K562 (cell line): ENCODE measurements around the gene ERBB4. TPM values are rescaled to one million over a fixed set of nuclear protein-coding genes. Genes with fewer than 3 reads are reported as not detected.

Experiments
- ATAC-seq: fragments of 200-7000 bp; cut with Tn5 transposase; 3 replicates; pipeline ENCODE4 v1.9.1; 2020; ENCODE audit warnings: moderate library complexity
- BruUV-seq: library from RNA; stranded (reverse); fragments of 400-500 nt; replicated peaks from 2 replicates; lab custom pipeline; 2021; lab: Mats Ljungman, UMichigan
- CTCF ChIA-PET: fragments of 300-600 bp; formaldehyde crosslinking; extraction: SDS; loops from one replicate; lab custom pipeline; 2021; ENCODE audit warnings: low intra/inter-chr PET ratio; lab: Yijun Ruan, JAX
- POLR2A ChIA-PET: fragments of 300-600, 350-650 bp; sonication (Branson Sonifier 250); formaldehyde crosslinking; extraction: SDS; loops from one replicate; lab custom pipeline; 2021; ENCODE audit warnings: antibody characterized with exemption, inconsistent platforms; lab: Yijun Ruan, JAX
- DNase-seq, 4 experiments: peaks; one replicate each; pipeline versions ENCODE4 v3.0.0 to v3.0.0-alpha.2; 2011 to 2018; ENCODE audit warnings: low spot score in 3 of 4, mixed read lengths in 3 of 4; ENCODE audit errors: extremely low read depth in 1 of 4
- FAIRE-seq: peaks from 2 replicates; lab custom pipeline; 2011; peaks lifted over from hg19 to GRCh38; lab: Jason Lieb, UNC
- H2AFZ ChIP-seq: 2 replicates; pipeline ENCODE4 v1.6.0; 2011; ENCODE audit warnings: low read depth, low read length, control low read depth, inconsistent platforms
- H3K27ac ChIP-seq: fragments of 200-600 bp; 3 replicates; pipeline ENCODE4 v1.8.0; 2011; ENCODE audit warnings: low read depth, mild to moderate bottlenecking, control low read depth, inconsistent platforms, low read length, moderate library complexity, mixed read lengths; ENCODE audit errors: extremely low read depth
- H3K27me3 ChIP-seq, 2 experiments: fragments of 300-600 bp in 1 of 2; 2 replicates in 1 of 2; 3 replicates in 1 of 2; pipeline versions ENCODE4 v1.6.0 to v1.8.0; 2011; ENCODE audit warnings: inconsistent platforms in 2 of 2, low read length in 2 of 2, mild to moderate bottlenecking in 1 of 2, mixed read lengths in 1 of 2, moderate library complexity in 1 of 2; ENCODE audit not compliant: control insufficient read depth in 2 of 2, insufficient read depth in 2 of 2
- H3K36me3 ChIP-seq: fragments of 300-600 bp; 3 replicates; pipeline ENCODE4 v1.8.0; 2011; ENCODE audit warnings: mild to moderate bottlenecking, low read length, inconsistent platforms; ENCODE audit not compliant: control insufficient read depth, insufficient read depth
- H3K4me1 ChIP-seq, 2 experiments: fragments of 200-600 bp in 1 of 2; replicated peaks in 1 of 2; 2 replicates in 1 of 2; 3 replicates in 1 of 2; pipeline versions ENCODE4 v1.5.1 to v1.8.0; 2011; ENCODE audit warnings: inconsistent platforms in 2 of 2, low read length in 2 of 2, mild to moderate bottlenecking in 1 of 2, mixed read lengths in 1 of 2, moderate library complexity in 1 of 2; ENCODE audit not compliant: control insufficient read depth in 2 of 2, insufficient read depth in 2 of 2
- H3K4me2 ChIP-seq: 2 replicates; pipeline ENCODE4 v1.6.1; 2011; ENCODE audit warnings: low read length, control low read depth, inconsistent platforms, mixed read lengths; ENCODE audit not compliant: insufficient read depth
- H3K4me3 ChIP-seq: fragments of 200-600 bp; sonication (generic), shearing (Covaris generic); 2 replicates; pipeline ENCODE4 v1.5.1; 2016; ENCODE audit warnings: control low read depth, inconsistent platforms
- H3K79me2 ChIP-seq: fragments of 200-600 bp; 3 replicates; pipeline ENCODE4 v1.8.0; 2011; ENCODE audit warnings: low read length, inconsistent platforms; ENCODE audit not compliant: control insufficient read depth, insufficient read depth
- H3K9ac ChIP-seq, 2 experiments: 2 replicates each; pipeline versions ENCODE4 v1.6.0 to v1.6.1; 2011; ENCODE audit warnings: low read depth in 2 of 2, low read length in 2 of 2, control low read depth in 1 of 2, inconsistent platforms in 1 of 2, mild to moderate bottlenecking in 1 of 2, mixed read lengths in 1 of 2; ENCODE audit not compliant: insufficient read depth in 1 of 2
- H3K9me1 ChIP-seq: one replicate; pipeline ENCODE4 v1.6.0; 2011; ENCODE audit warnings: inconsistent platforms, mild to moderate bottlenecking, low read length, moderate library complexity; ENCODE audit not compliant: control insufficient read depth, insufficient read depth
- H3K9me3 ChIP-seq: replicated peaks from 2 replicates; pipeline ENCODE4 v1.5.1; 2011; ENCODE audit warnings: low read depth, low read length, inconsistent platforms; ENCODE audit not compliant: control insufficient read depth, insufficient read depth
- H4K20me1 ChIP-seq: replicated peaks from 2 replicates; pipeline ENCODE4 v1.6.1; 2011; ENCODE audit warnings: low read length, inconsistent platforms, mixed read lengths; ENCODE audit not compliant: control insufficient read depth, insufficient read depth
- CHAMP1 ChIP-seq: fragments of 450-650 bp; IDR thresholded peaks from 2 replicates; pipeline ENCODE4 v1.6.1; 2016; ENCODE audit warnings: mild to moderate bottlenecking
- CLOCK ChIP-seq: fragments of 250-450 bp; sonication (Bioruptor Pico); IDR thresholded peaks from 2 replicates; pipeline ENCODE4 v1.4.0; 2020; ENCODE audit warnings: mild to moderate bottlenecking, moderate library complexity, borderline replicate concordance
- COPS2 ChIP-seq: fragments of 450-650 bp; conservative IDR thresholded peaks from 2 replicates; pipeline ENCODE4 v1.6.1; 2016; ENCODE audit warnings: mild to moderate bottlenecking, moderate library complexity
- HDAC8 ChIP-seq: fragments of 450-650 bp; IDR thresholded peaks from 2 replicates; pipeline ENCODE4 v1.6.1; 2016; ENCODE audit warnings: mild to moderate bottlenecking, missing genetic modification characterization, moderate library complexity, missing compliant biosample characterization
- HEY1 ChIP-seq: fragments of 250-450 bp; sonication (Bioruptor Pico); IDR thresholded peaks from 2 replicates; pipeline ENCODE4 v1.5.0; 2020; ENCODE audit warnings: mild to moderate bottlenecking, moderate library complexity, borderline replicate concordance
- HIVEP1 ChIP-seq: fragments of 250-450 bp; sonication (Bioruptor Pico); IDR thresholded peaks from 2 replicates; pipeline ENCODE4 v1.4.0; 2020; ENCODE audit warnings: mild to moderate bottlenecking
- KLF13 ChIP-seq: fragments of 450-650 bp; IDR thresholded peaks from 2 replicates; pipeline ENCODE4 v1.6.1; 2016; ENCODE audit warnings: missing genetic modification characterization, low read depth, mild to moderate bottlenecking, missing compliant biosample characterization, moderate library complexity, borderline replicate concordance
- OTX1 ChIP-seq: fragments of 450-650 bp; formaldehyde crosslinking; IDR thresholded peaks from 2 replicates; pipeline ENCODE4 v1.4.0; 2022; ENCODE audit warnings: mild to moderate bottlenecking
- PHTF2 ChIP-seq: fragments of 250-450 bp; sonication (Bioruptor Pico); IDR thresholded peaks from 2 replicates; pipeline ENCODE4 v1.5.0; 2021; ENCODE audit warnings: mild to moderate bottlenecking
- TRIM28 ChIP-seq: fragments of 450-650 bp; IDR thresholded peaks from 2 replicates; pipeline ENCODE4 v1.6.1; 2017
- ZKSCAN1 ChIP-seq: fragments of 150-350 bp; IDR thresholded peaks from 2 replicates; pipeline ENCODE4 v1.6.1; 2016; ENCODE audit warnings: low read depth, low read length
- ZNF224 ChIP-seq: sonication (generic); formaldehyde crosslinking; IDR thresholded peaks from 2 replicates; pipeline ENCODE4 v1.8.0; 2022; ENCODE audit warnings: mild to moderate bottlenecking, missing genetic modification reagents
- ZNF41 ChIP-seq: fragments of 250-450 bp; sonication (Bioruptor Pico); conservative IDR thresholded peaks from 2 replicates; pipeline ENCODE4 v1.4.0; 2020; ENCODE audit warnings: mild to moderate bottlenecking
- ZNF589 ChIP-seq: fragments of 200-800 bp; sonication (Bioruptor generic); IDR thresholded peaks from 2 replicates; pipeline ENCODE4 v1.6.1; 2016; ENCODE audit warnings: low read depth, missing genetic modification characterization, missing compliant biosample characterization
- ZSCAN32 ChIP-seq: fragments of 450-650 bp; formaldehyde crosslinking; IDR thresholded peaks from 2 replicates; pipeline ENCODE4 v1.4.0; 2020; ENCODE audit warnings: mild to moderate bottlenecking, moderate library complexity
- WGBS: fragments of 100-300 bp; shearing (Covaris generic); methylation state at CpG from one replicate; pipeline ENCODE4 v1.1.6; 2016; ENCODE audit warnings: low coverage, mixed read lengths; ENCODE audit not compliant: insufficient coverage; ENCODE audit errors: missing lambda C conversion rate; 5-methylcytosine and 5-hydroxymethylcytosine counted together
- in situ Hi-C: fragments of 300-500 bp; cut with MboI; formaldehyde crosslinking; loops from 4 replicates; pipeline ENCODE4 v1.15.0; 2018; ENCODE audit warnings: inconsistent platforms, mixed read lengths
- intact Hi-C: fragments of 100-400 bp; cut with micrococcal nuclease; formaldehyde crosslinking; loops from 2 replicates; pipeline ENCODE4 v1.14.2; 2022
- polyA plus RNA-seq, 8 experiments: library from polyadenylated mRNA; depleted of rRNA in 4 of 8; stranded (reverse) in 5 of 8; unstranded in 3 of 8; fragments of >200 nt; fragmentation: Nextera tagmentation in 2 of 8; fragmentation: Illumina TruSeq in 1 of 8; extraction: Ambion mirVana in 2 of 8; extraction: Trizol in 1 of 8; gene quantifications; 2 replicates each; pipeline versions ENCODE4 v1.2.1 to v1.2.3, GENCODE V29; 2011 to 2014; ENCODE audit warnings: inconsistent platforms in 1 of 8, missing spikeins in 1 of 8
- total RNA-seq, 7 experiments: library from RNA; depleted of rRNA in 6 of 7; stranded (reverse); fragments of >200 nt in 6 of 7; fragmentation: Illumina TruSeq in 2 of 7; extraction: Trizol in 2 of 7; gene quantifications; 2 replicates each; pipeline versions ENCODE4 v1.2.1 to v1.2.3, GENCODE V29; 2011 to 2021; ENCODE audit warnings: low replicate concordance in 1 of 7

Gene ERBB4
- total and polyA plus RNA-seq, 9 of the 15 experiments (the other 6 are each of a cell fraction or from before 2014, with no cell fraction given), result not detected

- ChIA-PET CTCF (no interaction called here), POLR2A (no interaction called here)
- ATAC-seq, result no peak
- no peak for FAIRE-seq
- Histone ChIP-seq H3K36me3 (no peaks in the 10 kb centered on the region), H3K79me2 (no peaks in the 10 kb centered on the region), H3K9ac (no peak overlapping the region), H2AFZ (no peak overlapping the region), H4K20me1 (no peaks in the 10 kb centered on the region), H3K27me3 (no peaks in the 10 kb centered on the region), H3K9me1 (no peaks in the 10 kb centered on the region), H3K4me1 (no peaks in the 10 kb centered on the region), H3K4me2 (no peak overlapping the region), H3K27ac (no peak overlapping the region), H3K4me3 (no peak overlapping the region), H3K9me3 (no peaks in the 10 kb centered on the region)
- BruUV-seq, result no TSS peak
- TF ChIP-seq ZNF589 (CRISPR knock-in tag) (no peak), ZNF41 (CRISPR knock-in tag) (no peak), HEY1 (no peak), COPS2 (no peak), ZKSCAN1 (no peak), OTX1 (no peak), HIVEP1 (CRISPR knock-in tag) (no peak), ZSCAN32 (no peak), PHTF2 (CRISPR knock-in tag) (no peak), CLOCK (CRISPR knock-in tag) (no peak), CHAMP1 (no peak), HDAC8 (tag) (no peak), ZNF224 (no peak), TRIM28 (no peak), KLF13 (tag) (no peak)
- in situ Hi-C loops (no loop called here), intact Hi-C loops (no loop called here)
- no peak for DNase-seq
- WGBS, result 4% methylated on average over 4 of the region's 4 CpGs
Observed at GRCh38 chr2:212083492-212083891, 455.1 kb downstream of the ERBB4 start.
